HEK293 (cell line): Measurements from ENCODE around the gene DPYD.

Source experiments
- CTCF ChIP-seq: fragments of 450-650 bp; formaldehyde crosslinking; IDR thresholded peaks from 2 replicates; pipeline ENCODE4 v1.5.1; 2016; ENCODE audit warnings: missing biosample characterization, missing genetic modification characterization
- OVOL3 ChIP-seq: fragments of 450-650 bp; formaldehyde crosslinking; IDR thresholded peaks from 2 replicates; pipeline ENCODE4 v1.5.1; 2016; ENCODE audit warnings: missing biosample characterization, missing genetic modification characterization
- SP2 ChIP-seq: fragments of 450-650 bp; formaldehyde crosslinking; IDR thresholded peaks from 2 replicates; pipeline ENCODE4 v1.5.1; 2016; ENCODE audit warnings: missing biosample characterization, missing genetic modification characterization
- ZBTB11 ChIP-seq: fragments of 450-650 bp; formaldehyde crosslinking; conservative IDR thresholded peaks from 2 replicates; pipeline ENCODE4 v1.5.1; 2016; ENCODE audit warnings: low read depth, missing biosample characterization, missing genetic modification characterization
- ZBTB20 ChIP-seq: fragments of 450-650 bp; formaldehyde crosslinking; IDR thresholded peaks from 2 replicates; pipeline ENCODE4 v1.5.1; 2016; ENCODE audit warnings: missing biosample characterization, missing genetic modification characterization
- ZNF121 ChIP-seq: fragments of 450-650 bp; formaldehyde crosslinking; IDR thresholded peaks from 2 replicates; pipeline ENCODE4 v1.5.1; 2016; ENCODE audit warnings: missing biosample characterization, missing genetic modification characterization
- ZNF302 ChIP-seq: fragments of 450-650 bp; formaldehyde crosslinking; IDR thresholded peaks from 2 replicates; pipeline ENCODE4 v1.5.1; 2016; ENCODE audit warnings: missing biosample characterization, missing genetic modification characterization, low read depth
- ZNF37A ChIP-seq: fragments of 450-650 bp; IDR thresholded peaks from 2 replicates; pipeline ENCODE4 v1.5.1; 2018; ENCODE audit warnings: missing biosample characterization, missing genetic modification characterization
- ZNF391 ChIP-seq: fragments of 450-650 bp; formaldehyde crosslinking; IDR thresholded peaks from 2 replicates; pipeline ENCODE4 v1.5.1; 2016; ENCODE audit warnings: low read depth, missing biosample characterization, missing genetic modification characterization, borderline replicate concordance
- ZNF692 ChIP-seq: fragments of 450-650 bp; formaldehyde crosslinking; IDR thresholded peaks from 2 replicates; pipeline ENCODE4 v1.5.1; 2016; ENCODE audit warnings: missing biosample characterization, missing genetic modification characterization

GRCh38 chr1:97680894-97681293, 239.9 kb downstream of the DPYD start:
- TF ChIP-seq CTCF (tag by site-specific recombination) (no peak), ZNF391 (tag by site-specific recombination) (no peak), OVOL3 (tag by site-specific recombination) (no peak), ZBTB20 (tag by site-specific recombination) (no peak), ZNF692 (tag by site-specific recombination) (no peak), ZNF302 (tag by site-specific recombination) (no peak), ZBTB11 (tag by site-specific recombination) (no peak), SP2 (tag by site-specific recombination) (no peak), ZNF121 (tag by site-specific recombination) (no peak), ZNF37A (no peak)
